SK-N-SH (cell line): Measurements from ENCODE around the gene ROBO1. TPM values are rescaled to one million over a fixed set of nuclear protein-coding genes. Genes with fewer than 3 reads are reported as not detected.

Experiments
- CTCF ChIA-PET: fragments of 300-600, 350-600 bp; formaldehyde crosslinking; extraction: SDS; loops from one replicate; lab custom pipeline; 2021; lab: Yijun Ruan, JAX
- POLR2A ChIA-PET: fragments of 350-600 bp; sonication (Branson Sonifier 250); formaldehyde crosslinking; extraction: SDS; loops from one replicate; lab custom pipeline; 2020; ENCODE audit warnings: antibody characterized with exemption, inconsistent platforms; lab: Yijun Ruan, JAX
- DNase-seq: peaks from one replicate; pipeline ENCODE4 v3.0.0; 2012
- H2AFZ ChIP-seq: fragments of 200-600 bp; sonication (generic); 2 replicates; pipeline ENCODE4 v1.8.1; 2016; ENCODE audit warnings: antibody characterized with exemption, mild to moderate bottlenecking, low read depth
- H3F3A ChIP-seq: fragments of 200-600 bp; sonication (generic); replicated peaks from 2 replicates; pipeline ENCODE3; 2016; ENCODE audit warnings: antibody characterized with exemption, mild to moderate bottlenecking; ENCODE audit not compliant: insufficient read depth
- H3K27ac ChIP-seq, 2 experiments: fragments of 200-500 bp in 1 of 2; fragments of 200-600 bp in 1 of 2; sonication (Bioruptor generic) in 1 of 2; sonication (generic), shearing (Covaris generic) in 1 of 2; 2 replicates each; pipeline versions ENCODE4 v1.5.1 to v1.6.1; 2014 to 2016; ENCODE audit warnings: low read depth in 2 of 2, inconsistent platforms in 1 of 2, low read length in 1 of 2, mild to moderate bottlenecking in 1 of 2, mixed read lengths in 1 of 2
- H3K27me3 ChIP-seq: fragments of 200-600 bp; sonication (generic), shearing (Covaris generic); 2 replicates; pipeline ENCODE4 v1.6.1; 2016; ENCODE audit warnings: mixed run types; ENCODE audit not compliant: insufficient read depth
- H3K36me3 ChIP-seq, 2 experiments: fragments of 200-500 bp in 1 of 2; fragments of 200-600 bp in 1 of 2; sonication (Bioruptor generic) in 1 of 2; sonication (generic) in 1 of 2; replicated peaks in 1 of 2; 2 replicates each; pipeline versions ENCODE3 to v1.5.1; 2014 to 2016; ENCODE audit warnings: low read length in 1 of 2, mild to moderate bottlenecking in 1 of 2; ENCODE audit not compliant: insufficient read depth in 2 of 2, control insufficient read depth in 1 of 2
- H3K4me1 ChIP-seq, 2 experiments: fragments of 200-500 bp in 1 of 2; fragments of 200-600 bp in 1 of 2; sonication (Bioruptor generic) in 1 of 2; sonication (generic), shearing (Covaris generic) in 1 of 2; 2 replicates each; pipeline versions ENCODE4 v1.5.1 to v1.6.1; 2014 to 2016; ENCODE audit warnings: low read depth in 1 of 2, low read length in 1 of 2, mixed run types in 1 of 2; ENCODE audit not compliant: insufficient read depth in 2 of 2, control insufficient read depth in 1 of 2
- H3K4me2 ChIP-seq: fragments of 200-600 bp; sonication (generic), shearing (Covaris generic); 2 replicates; pipeline ENCODE4 v1.6.1; 2017; ENCODE audit warnings: mixed run types
- H3K4me3 ChIP-seq, 2 experiments: fragments of 200-500 bp in 1 of 2; fragments of 200-600 bp in 1 of 2; sonication (Bioruptor generic) in 1 of 2; sonication (generic), shearing (Covaris generic) in 1 of 2; 2 replicates each; pipeline versions ENCODE4 v1.5.1 to v1.8.1; 2014 to 2016; ENCODE audit warnings: low read depth in 2 of 2, inconsistent platforms in 1 of 2, low read length in 1 of 2, mild to moderate bottlenecking in 1 of 2, mixed read lengths in 1 of 2, moderate library complexity in 1 of 2
- H3K79me2 ChIP-seq: fragments of 200-600 bp; sonication (generic); 2 replicates; pipeline ENCODE4 v1.8.1; 2017; ENCODE audit warnings: mild to moderate bottlenecking; ENCODE audit not compliant: insufficient read depth
- H3K9ac ChIP-seq: fragments of 200-600 bp; sonication (generic); 2 replicates; pipeline ENCODE4 v1.6.1; 2017; ENCODE audit warnings: mixed run types
- H3K9me2 ChIP-seq: fragments of 200-600 bp; sonication (generic); 2 replicates; pipeline ENCODE4 v1.6.1; 2017; ENCODE audit warnings: mixed run types
- H3K9me3 ChIP-seq: fragments of 200-600 bp; sonication (generic); 2 replicates; pipeline ENCODE4 v1.6.1; 2017; ENCODE audit warnings: mixed run types, mild to moderate bottlenecking, moderate library complexity
- H4K20me1 ChIP-seq: fragments of 200-600 bp; sonication (generic); 2 replicates; pipeline ENCODE4 v1.6.1; 2017; ENCODE audit warnings: mild to moderate bottlenecking, mixed run types; ENCODE audit not compliant: insufficient read depth
- CHD2 ChIP-seq: fragments of 150-350 bp; IDR thresholded peaks from 2 replicates; pipeline ENCODE4 v1.6.1; 2018; ENCODE audit warnings: low read length; ENCODE audit not compliant: partially characterized antibody
- ELF1 ChIP-seq: IDR thresholded peaks from 2 replicates; pipeline ENCODE4 v1.4.0; 2012
- EP300 ChIP-seq, 2 experiments: IDR thresholded peaks; 2 replicates each; pipeline versions ENCODE4 v1.4.0 to v1.6.1; 2012; ENCODE audit warnings: borderline replicate concordance in 1 of 2, low read depth in 1 of 2, low read length in 1 of 2
- EZH2phosphoT487 ChIP-seq: fragments of 200-600 bp; sonication (generic); IDR thresholded peaks from 2 replicates; pipeline ENCODE4 v1.6.1; 2017; ENCODE audit warnings: low read depth, mixed run types, mild to moderate bottlenecking, antibody characterized with exemption, moderate library complexity, borderline replicate concordance
- FOXJ3 ChIP-seq: sonication (generic); formaldehyde crosslinking; IDR thresholded peaks from 2 replicates; pipeline ENCODE4 v1.5.1; 2020; ENCODE audit warnings: mild to moderate bottlenecking, missing genetic modification reagents
- GABPA ChIP-seq: IDR thresholded peaks from 2 replicates; pipeline ENCODE4 v1.4.0; 2012; ENCODE audit warnings: low read depth, mild to moderate bottlenecking
- GATA2 ChIP-seq: sonication (generic); formaldehyde crosslinking; IDR thresholded peaks from 2 replicates; pipeline ENCODE4 v1.5.0; 2020; ENCODE audit warnings: mild to moderate bottlenecking, missing genetic modification reagents
- JUND ChIP-seq: IDR thresholded peaks from 2 replicates; pipeline ENCODE4 v1.4.0; 2012
- MEF2A ChIP-seq: IDR thresholded peaks from 2 replicates; pipeline ENCODE4 v1.4.0; 2012; ENCODE audit warnings: low read depth, borderline replicate concordance
- MXI1 ChIP-seq: IDR thresholded peaks from 2 replicates; pipeline ENCODE4 v1.6.1; 2012; ENCODE audit warnings: mild to moderate bottlenecking, low read depth, low read length, improper control_type of control experiment
- NRF1 ChIP-seq: IDR thresholded peaks from 2 replicates; pipeline ENCODE4 v1.6.1; 2012; ENCODE audit warnings: low read depth, mild to moderate bottlenecking, low read length
- POLR2AphosphoS5 ChIP-seq: IDR thresholded peaks from 2 replicates; pipeline ENCODE4 v1.6.1; 2012; ENCODE audit warnings: low read depth, low read length
- RCOR1 ChIP-seq: fragments of 150-350 bp; IDR thresholded peaks from 2 replicates; pipeline ENCODE4 v1.6.1; 2017; ENCODE audit warnings: antibody characterized with exemption, low read length
- RXRA ChIP-seq: IDR thresholded peaks from 2 replicates; pipeline ENCODE4 v1.4.0; 2012; ENCODE audit warnings: low read depth, mild to moderate bottlenecking, borderline replicate concordance
- SIN3A ChIP-seq: IDR thresholded peaks from 2 replicates; pipeline ENCODE4 v1.6.1; 2012; ENCODE audit warnings: low read depth, mild to moderate bottlenecking, low read length, moderate library complexity, borderline replicate concordance
- SMC3 ChIP-seq: IDR thresholded peaks from 2 replicates; pipeline ENCODE4 v1.6.1; 2012; ENCODE audit warnings: low read depth, low read length, improper control_type of control experiment
- TAF1 ChIP-seq: IDR thresholded peaks from 2 replicates; pipeline ENCODE4 v1.6.1; 2012; ENCODE audit warnings: low read depth, mild to moderate bottlenecking, low read length, moderate library complexity, borderline replicate concordance
- TCF12 ChIP-seq: IDR thresholded peaks from 2 replicates; pipeline ENCODE4 v1.4.0; 2012
- YY1 ChIP-seq: IDR thresholded peaks from 2 replicates; pipeline ENCODE4 v1.4.0; 2012; ENCODE audit warnings: low read depth, mild to moderate bottlenecking
- WGBS: methylation state at CpG from one replicate; pipeline ENCODE4 v1.1.6; 2017; ENCODE audit warnings: low lambda C conversion rate; 5-methylcytosine and 5-hydroxymethylcytosine counted together
- polyA plus RNA-seq, 3 experiments: library from polyadenylated mRNA; depleted of rRNA; stranded (reverse); fragments of >200 nt; gene quantifications; 2 replicates each; pipeline ENCODE4 v1.2.3, GENCODE V29; 2012
- TF ChIP-seq, protein P1 (sequence below): IDR thresholded peaks from 2 replicates; pipeline ENCODE4; 2012
- TF ChIP-seq, protein P2 (sequence below): IDR thresholded peaks from 2 replicates; pipeline ENCODE4 v1.6.1; 2012; ENCODE audit warnings: mild to moderate bottlenecking, low read depth, low read length, moderate library complexity
- TF ChIP-seq, protein P3 (sequence below): IDR thresholded peaks from 2 replicates; pipeline ENCODE4 v1.4.0; 2012; ENCODE audit warnings: low read depth, borderline replicate concordance
- TF ChIP-seq, protein P4 (sequence below): IDR thresholded peaks from 2 replicates; pipeline ENCODE4 v1.4.0; 2012; ENCODE audit warnings: low read depth, borderline replicate concordance

Gene ROBO1
- polyA plus RNA-seq, 1 of the 3 experiments (the other 2 are of a cell fraction) = 22.7 TPM

DNA sequence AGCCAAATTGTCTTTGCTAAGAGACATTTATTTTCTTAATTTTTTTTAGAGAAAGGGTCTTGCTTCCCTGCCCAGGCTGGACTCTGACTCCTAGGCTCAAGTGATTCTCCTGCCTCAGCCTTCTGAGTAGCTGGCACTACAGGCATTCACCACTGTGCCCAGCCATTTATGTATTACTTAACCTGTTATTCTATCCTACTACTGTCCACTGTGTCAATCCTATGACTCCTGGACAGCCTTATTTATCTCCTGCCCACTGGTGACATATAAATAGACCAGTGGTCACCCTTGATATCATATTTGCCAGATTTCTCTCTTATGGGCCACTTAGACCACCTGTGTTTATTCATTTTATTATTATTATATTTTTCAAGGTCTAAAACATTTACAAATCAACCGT lies 161.4 kb downstream of the ROBO1 start (continued):
- TF ChIP-seq MEF2A (no peak), EP300 (IDR thresholded peaks at IDR 0.05; ENCODE audit: borderline replicate concordance in 1 of 2, low read depth in 1 of 2, low read length in 1 of 2) (no peak), GABPA (no peak), ELF1 (no peak)
- TF ChIP-seq, protein P1, sequence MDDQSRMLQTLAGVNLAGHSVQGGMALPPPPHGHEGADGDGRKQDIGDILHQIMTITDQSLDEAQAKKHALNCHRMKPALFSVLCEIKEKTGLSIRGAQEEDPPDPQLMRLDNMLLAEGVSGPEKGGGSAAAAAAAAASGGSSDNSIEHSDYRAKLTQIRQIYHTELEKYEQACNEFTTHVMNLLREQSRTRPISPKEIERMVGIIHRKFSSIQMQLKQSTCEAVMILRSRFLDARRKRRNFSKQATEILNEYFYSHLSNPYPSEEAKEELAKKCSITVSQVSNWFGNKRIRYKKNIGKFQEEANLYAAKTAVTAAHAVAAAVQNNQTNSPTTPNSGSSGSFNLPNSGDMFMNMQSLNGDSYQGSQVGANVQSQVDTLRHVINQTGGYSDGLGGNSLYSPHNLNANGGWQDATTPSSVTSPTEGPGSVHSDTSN = no peak

DNA sequence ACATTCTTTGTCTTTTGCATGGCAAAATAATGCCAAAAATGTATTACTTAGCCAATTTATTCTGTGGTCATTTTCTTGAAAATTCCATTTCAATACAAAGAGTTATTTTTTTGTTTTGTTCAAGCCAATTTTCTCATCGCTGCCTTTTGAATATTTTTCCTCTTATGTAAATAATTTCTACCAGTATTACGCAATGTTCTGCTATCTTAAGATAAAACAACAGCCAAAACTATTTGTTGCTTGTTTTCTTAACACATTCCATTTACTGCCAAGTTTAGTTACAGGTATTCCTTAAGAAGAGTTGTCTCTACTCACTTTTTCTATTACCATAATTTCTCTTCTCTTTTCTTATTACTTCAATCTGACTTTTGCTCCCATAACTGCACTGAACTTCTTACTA lies 163.1 kb downstream of the ROBO1 start:
- Histone ChIP-seq H3K9me2 (no peaks in the 10 kb centered on the region), H3K9me3 (no peaks in the 10 kb centered on the region), H3K4me1 (no peaks in the 10 kb centered on the region), H3F3A (no peaks in the 10 kb centered on the region), H3K4me2 (no peak overlapping the region), H3K9ac (no peak overlapping the region), H3K36me3 (no peaks in the 10 kb centered on the region), H3K27ac (no peak overlapping the region), H4K20me1 (no peaks in the 10 kb centered on the region), H2AFZ (no peak overlapping the region), H3K4me3 (no peak overlapping the region), H3K79me2 (no peaks in the 10 kb centered on the region), H3K27me3 (no peaks in the 10 kb centered on the region)
- DNase-seq = no peak
- POLR2A ChIA-PET = no interaction called here
- 38% methylated on average over 2 of the region's 2 CpGs for WGBS
- CTCF ChIA-PET = interaction anchor here (0.7 to 1.0 kb wide), 2 partner anchors 25 to 1091 kb away, joined by 3 read pairs; no protein-coding TSS in a partner anchor
- TF ChIP-seq, protein P2, sequence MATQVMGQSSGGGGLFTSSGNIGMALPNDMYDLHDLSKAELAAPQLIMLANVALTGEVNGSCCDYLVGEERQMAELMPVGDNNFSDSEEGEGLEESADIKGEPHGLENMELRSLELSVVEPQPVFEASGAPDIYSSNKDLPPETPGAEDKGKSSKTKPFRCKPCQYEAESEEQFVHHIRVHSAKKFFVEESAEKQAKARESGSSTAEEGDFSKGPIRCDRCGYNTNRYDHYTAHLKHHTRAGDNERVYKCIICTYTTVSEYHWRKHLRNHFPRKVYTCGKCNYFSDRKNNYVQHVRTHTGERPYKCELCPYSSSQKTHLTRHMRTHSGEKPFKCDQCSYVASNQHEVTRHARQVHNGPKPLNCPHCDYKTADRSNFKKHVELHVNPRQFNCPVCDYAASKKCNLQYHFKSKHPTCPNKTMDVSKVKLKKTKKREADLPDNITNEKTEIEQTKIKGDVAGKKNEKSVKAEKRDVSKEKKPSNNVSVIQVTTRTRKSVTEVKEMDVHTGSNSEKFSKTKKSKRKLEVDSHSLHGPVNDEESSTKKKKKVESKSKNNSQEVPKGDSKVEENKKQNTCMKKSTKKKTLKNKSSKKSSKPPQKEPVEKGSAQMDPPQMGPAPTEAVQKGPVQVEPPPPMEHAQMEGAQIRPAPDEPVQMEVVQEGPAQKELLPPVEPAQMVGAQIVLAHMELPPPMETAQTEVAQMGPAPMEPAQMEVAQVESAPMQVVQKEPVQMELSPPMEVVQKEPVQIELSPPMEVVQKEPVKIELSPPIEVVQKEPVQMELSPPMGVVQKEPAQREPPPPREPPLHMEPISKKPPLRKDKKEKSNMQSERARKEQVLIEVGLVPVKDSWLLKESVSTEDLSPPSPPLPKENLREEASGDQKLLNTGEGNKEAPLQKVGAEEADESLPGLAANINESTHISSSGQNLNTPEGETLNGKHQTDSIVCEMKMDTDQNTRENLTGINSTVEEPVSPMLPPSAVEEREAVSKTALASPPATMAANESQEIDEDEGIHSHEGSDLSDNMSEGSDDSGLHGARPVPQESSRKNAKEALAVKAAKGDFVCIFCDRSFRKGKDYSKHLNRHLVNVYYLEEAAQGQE = no peak
- no peak for TF ChIP-seq RCOR1
- TF ChIP-seq FOXJ3 (CRISPR knock-in tag) = no peak
- no peak for TF ChIP-seq TCF12
- no peak for TF ChIP-seq RXRA
- no peak for TF ChIP-seq CHD2
- TF ChIP-seq TAF1 = no peak
- TF ChIP-seq EZH2phosphoT487 = no peak
- TF ChIP-seq, protein P3, sequence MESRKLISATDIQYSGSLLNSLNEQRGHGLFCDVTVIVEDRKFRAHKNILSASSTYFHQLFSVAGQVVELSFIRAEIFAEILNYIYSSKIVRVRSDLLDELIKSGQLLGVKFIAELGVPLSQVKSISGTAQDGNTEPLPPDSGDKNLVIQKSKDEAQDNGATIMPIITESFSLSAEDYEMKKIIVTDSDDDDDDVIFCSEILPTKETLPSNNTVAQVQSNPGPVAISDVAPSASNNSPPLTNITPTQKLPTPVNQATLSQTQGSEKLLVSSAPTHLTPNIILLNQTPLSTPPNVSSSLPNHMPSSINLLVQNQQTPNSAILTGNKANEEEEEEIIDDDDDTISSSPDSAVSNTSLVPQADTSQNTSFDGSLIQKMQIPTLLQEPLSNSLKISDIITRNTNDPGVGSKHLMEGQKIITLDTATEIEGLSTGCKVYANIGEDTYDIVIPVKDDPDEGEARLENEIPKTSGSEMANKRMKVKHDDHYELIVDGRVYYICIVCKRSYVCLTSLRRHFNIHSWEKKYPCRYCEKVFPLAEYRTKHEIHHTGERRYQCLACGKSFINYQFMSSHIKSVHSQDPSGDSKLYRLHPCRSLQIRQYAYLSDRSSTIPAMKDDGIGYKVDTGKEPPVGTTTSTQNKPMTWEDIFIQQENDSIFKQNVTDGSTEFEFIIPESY = no peak
- TF ChIP-seq MXI1 = no peak
- TF ChIP-seq JUND = no peak
- TF ChIP-seq NRF1 = no peak
- TF ChIP-seq, protein P4, sequence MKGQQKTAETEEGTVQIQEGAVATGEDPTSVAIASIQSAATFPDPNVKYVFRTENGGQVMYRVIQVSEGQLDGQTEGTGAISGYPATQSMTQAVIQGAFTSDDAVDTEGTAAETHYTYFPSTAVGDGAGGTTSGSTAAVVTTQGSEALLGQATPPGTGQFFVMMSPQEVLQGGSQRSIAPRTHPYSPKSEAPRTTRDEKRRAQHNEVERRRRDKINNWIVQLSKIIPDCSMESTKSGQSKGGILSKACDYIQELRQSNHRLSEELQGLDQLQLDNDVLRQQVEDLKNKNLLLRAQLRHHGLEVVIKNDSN = no peak
- no peak for TF ChIP-seq YY1
- TF ChIP-seq, protein P1 = no peak
- no peak for TF ChIP-seq SIN3A
- TF ChIP-seq SMC3 = no peak
- TF ChIP-seq POLR2AphosphoS5 = no peak
- no peak for TF ChIP-seq GATA2 (CRISPR knock-in tag)
